Tibial nerve (tissue), 3 donors: ENCODE results near the gene SAT2.

Experiments
- CTCF ChIP-seq, 5 experiments: fragments of 200-600 bp in 3 of 5; fragments of 450-650 bp in 2 of 5; sonication (generic) in 3 of 5; IDR thresholded peaks; one replicate each; pipeline ENCODE4 v1.5.1; 2016 to 2019; ENCODE audit warnings: antibody characterized with exemption in 5 of 5, mild to moderate bottlenecking in 3 of 5, moderate library complexity in 2 of 5
- POLR2A ChIP-seq, 2 donors: fragments of 450-650 bp; IDR thresholded peaks; one replicate each; pipeline ENCODE4 v1.6.1; 2017; ENCODE audit warnings: antibody characterized with exemption in 2 of 2, mild to moderate bottlenecking in 2 of 2, moderate library complexity in 2 of 2

DNA sequence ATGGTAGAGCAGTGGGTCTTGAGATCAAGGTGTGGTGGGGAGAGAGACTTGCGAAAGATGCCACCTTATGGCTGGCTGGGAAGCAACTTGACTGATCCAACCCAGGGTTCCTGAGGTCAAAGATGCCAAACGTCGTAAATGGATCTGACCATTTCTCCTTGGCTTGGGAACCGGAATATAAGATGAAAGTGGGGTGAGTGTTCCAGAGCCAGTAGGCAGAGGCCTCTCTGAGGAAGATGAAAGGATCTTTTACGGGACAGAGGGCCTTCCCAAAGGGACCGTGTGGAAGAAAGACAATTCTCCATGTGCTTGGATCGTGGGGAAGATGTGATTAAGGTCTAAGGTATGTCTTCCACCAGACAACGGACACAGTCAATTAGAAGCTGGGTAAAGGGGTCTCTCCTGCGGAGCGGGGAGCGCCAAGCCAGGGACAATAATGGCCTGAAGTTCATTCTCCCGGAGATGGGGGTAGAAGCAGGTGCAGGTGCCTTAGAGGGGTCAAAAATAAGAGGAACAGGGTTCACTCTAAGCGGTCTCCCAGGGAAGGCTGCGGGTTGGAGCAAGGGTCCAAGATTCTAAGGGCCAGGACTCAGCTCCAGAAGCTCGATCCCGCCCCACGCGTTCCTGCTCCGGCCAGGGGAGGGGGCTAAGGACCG lies 13.7 kb downstream of the SAT2 start:
- TF ChIP-seq CTCF (IDR thresholded peaks at IDR 0.05) (no peak), POLR2A (IDR thresholded peaks at IDR 0.05) (no peak)
